Epidermal melanocyte (primary cell): ENCODE measurements around the gene PSG6.
"Not testable (repeated sequence)": the region's sequence is repeated elsewhere in the genome, so short reads cannot be mapped to it uniquely, and the experiment has no call there.

Experiments used
- DNase-seq: peaks from one replicate; pipeline ENCODE4 v3.0.0; 2011; ENCODE audit warnings: low spot score; ENCODE audit not compliant: insufficient read length

Gene PSG6

GRCh38 chr19:42911731-42912130 lies 6.0 kb downstream of the PSG6 start:
- not testable (repeated sequence) for DNase-seq

GRCh38 chr19:42906162-42906561 lies 11.5 kb downstream of the PSG6 start:
- not testable (repeated sequence) for DNase-seq

DNA sequence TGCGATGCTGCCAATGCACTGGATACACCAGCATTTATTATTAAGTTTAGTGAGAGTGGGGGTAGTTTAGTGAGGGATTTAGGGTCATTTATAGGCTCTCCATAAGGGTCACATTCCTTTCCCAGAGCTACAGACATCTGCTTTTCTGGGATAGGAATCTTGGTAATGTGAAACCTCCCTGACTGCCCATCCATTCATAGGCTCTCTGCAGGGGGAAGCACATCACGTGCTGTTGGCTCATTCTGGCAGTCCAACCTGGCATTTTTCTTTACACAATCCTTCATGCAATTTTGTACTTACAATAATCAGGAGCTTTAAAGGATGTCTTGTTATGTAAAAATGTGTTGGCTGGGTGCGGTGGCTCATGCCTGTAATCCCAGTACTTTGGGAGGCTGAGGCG lies 17.1 kb downstream of the PSG6 start:
- DNase-seq, result not testable (repeated sequence)

DNA sequence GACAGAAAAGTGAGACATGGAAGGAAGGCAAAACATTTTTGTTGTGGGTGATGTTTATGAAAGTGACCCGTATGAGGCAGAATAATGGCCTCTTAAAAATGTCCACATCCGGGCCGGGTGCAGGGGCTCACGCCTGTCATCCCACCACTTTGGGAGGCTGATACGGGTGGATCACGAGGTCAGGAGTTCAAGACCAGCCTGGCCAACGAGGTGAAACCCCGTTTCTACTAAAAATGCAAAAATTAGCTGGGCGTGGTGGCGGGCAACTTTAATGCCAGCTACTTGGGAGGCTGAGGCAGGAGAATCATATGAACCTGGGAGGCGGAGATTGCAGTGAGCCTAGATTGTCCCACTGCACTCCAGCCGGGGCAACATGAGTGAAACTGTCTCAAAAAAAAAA lies 18.0 kb downstream of the PSG6 start:
- not testable (repeated sequence) for DNase-seq

- not testable (repeated sequence) for DNase-seq
Measured at GRCh38 chr19:42899110-42899509, 18.6 kb downstream of the PSG6 start.

DNA sequence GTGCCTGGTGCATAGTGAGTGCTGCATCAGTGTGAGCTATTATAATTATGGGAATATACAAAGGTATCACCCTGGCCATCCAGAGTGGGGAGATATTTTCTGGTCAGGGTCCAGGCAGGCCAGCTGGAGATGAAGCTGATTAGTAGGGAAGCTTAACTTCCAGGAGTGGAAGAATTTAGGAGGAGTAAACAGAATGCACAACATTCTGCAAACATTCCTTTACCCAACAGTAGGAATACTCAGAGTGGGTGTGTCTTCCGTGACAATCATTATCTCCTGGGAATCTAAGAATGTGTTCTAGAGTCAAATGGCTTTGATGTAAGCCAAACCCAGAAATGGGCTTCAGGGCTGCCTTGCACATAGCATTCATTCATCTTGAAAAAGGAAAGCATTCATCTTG lies 19.0 kb downstream of the PSG6 start:
- DNase-seq, result not testable (repeated sequence)

DNA sequence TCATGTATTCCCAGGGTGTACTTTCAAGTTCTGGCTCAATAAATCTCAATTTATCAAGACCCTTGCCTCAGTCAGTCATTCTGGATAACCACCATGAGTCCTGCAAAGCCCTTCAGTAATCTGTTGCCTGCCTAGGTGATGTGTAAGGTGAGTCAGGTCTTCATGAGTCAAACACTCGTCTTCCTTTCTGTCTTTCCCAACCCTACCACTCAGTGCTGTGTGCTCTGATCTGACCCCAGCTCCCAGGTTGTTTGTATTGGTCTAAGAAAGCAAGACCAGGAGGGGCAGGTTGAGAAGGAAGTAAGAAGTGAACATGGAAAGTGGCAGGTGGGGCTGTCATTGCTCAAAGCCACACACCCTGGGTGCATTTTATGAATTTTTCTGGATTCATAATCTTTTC lies 20.0 kb downstream of the PSG6 start:
- DNase-seq, result not testable (repeated sequence)

DNA sequence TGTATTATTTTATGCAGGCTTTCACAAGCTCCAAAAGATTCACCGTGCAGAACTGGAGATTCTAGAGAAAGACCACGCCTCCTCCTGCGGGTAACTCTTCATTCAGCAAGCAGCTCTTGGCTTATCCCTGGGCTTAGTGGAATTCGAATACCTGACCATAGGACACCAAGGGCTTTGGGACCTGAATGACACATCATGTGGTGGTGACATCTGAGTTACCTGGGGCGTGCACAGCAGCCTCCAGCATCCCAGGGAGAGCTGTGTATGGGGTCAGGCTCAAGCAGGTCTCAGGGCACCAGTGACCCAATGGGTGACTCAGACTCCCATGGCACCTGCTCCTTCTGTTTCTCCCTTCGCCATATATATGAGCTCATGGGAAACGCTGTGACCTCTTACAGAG lies 27.2 kb downstream of the PSG6 start:
- DNase-seq, result not testable (repeated sequence)

- not testable (repeated sequence) for DNase-seq
Measured at GRCh38 chr19:42887876-42888445, 29.7 kb downstream of the PSG6 start.

GRCh38 chr19:42882730-42883129 lies 35.0 kb downstream of the PSG6 start:
- not testable (repeated sequence) for DNase-seq

- not testable (repeated sequence) for DNase-seq
Measured at GRCh38 chr19:42882010-42882409, 35.7 kb downstream of the PSG6 start.

DNA sequence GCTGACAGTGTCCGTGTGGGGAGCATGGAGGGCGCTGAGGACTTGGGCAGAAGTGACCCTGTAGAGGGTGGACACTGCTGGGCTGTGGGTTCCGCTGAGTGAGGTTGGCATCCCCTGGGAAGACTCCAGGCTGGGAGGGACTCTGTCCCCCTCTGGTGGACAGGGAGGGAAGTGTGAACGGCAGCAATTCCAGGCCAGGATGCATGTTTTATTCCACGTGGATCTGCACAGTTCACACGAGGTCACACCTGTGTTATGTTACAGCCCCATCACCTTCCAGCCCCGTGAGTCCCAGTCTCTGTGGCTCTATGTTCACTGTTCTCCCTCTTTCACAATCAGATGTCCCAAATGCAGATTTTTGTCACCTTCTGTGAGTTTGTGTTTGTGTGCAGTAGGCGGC lies 36.4 kb downstream of the PSG6 start:
- not testable (repeated sequence) for DNase-seq

DNA sequence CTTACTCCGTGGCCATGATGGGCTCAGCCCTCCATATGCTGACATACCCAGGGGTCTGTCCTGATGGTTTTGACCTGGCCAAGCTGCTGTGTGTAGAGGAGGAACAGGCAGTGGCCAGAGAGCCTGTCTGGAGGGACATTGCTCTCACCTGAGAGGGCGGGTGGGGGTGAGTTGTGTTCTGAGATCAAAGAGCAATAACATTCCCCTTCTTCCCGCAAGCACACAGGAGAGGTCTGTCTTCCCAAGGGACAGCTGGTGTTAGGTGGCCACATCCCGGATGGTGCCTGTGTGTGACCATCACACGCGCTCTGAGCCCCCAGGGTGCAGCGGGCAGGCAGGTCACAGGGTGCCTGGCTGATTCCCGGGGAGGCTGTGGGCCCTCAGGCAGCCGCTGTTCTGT lies 37.1 kb downstream of the PSG6 start:
- not testable (repeated sequence) for DNase-seq

- no peak for DNase-seq
Measured at GRCh38 chr19:42879613-42880012, 38.1 kb downstream of the PSG6 start, which contains the start of gene PSG1. Gene PSG1 (minus strand): TSS chr19:42879713. CDS start chr19:42879581, 132 bp downstream.

GRCh38 chr19:42876596-42876995 lies 41.1 kb downstream of the PSG6 start:
- DNase-seq, result not testable (repeated sequence)

DNA sequence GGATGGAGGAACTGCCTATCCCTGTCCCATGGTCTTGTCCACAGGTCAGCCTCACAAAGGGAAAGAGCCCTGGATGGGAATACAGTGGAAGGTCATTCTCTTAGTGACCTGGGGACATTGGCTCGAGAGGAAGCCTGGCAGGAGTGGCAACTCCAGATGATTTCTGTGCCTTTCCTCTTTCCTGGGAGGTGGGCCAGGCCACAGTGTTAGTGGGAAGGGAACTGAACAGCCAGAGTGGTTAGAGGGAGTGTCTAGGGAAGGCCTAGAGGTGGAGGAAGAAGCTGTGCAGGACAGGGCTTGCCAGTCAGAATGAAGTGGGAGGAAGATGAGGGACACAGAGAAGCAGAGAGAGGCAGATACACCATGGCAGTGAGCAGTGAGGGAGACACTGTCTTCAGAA lies 41.8 kb downstream of the PSG6 start:
- DNase-seq, result not testable (repeated sequence)

DNA sequence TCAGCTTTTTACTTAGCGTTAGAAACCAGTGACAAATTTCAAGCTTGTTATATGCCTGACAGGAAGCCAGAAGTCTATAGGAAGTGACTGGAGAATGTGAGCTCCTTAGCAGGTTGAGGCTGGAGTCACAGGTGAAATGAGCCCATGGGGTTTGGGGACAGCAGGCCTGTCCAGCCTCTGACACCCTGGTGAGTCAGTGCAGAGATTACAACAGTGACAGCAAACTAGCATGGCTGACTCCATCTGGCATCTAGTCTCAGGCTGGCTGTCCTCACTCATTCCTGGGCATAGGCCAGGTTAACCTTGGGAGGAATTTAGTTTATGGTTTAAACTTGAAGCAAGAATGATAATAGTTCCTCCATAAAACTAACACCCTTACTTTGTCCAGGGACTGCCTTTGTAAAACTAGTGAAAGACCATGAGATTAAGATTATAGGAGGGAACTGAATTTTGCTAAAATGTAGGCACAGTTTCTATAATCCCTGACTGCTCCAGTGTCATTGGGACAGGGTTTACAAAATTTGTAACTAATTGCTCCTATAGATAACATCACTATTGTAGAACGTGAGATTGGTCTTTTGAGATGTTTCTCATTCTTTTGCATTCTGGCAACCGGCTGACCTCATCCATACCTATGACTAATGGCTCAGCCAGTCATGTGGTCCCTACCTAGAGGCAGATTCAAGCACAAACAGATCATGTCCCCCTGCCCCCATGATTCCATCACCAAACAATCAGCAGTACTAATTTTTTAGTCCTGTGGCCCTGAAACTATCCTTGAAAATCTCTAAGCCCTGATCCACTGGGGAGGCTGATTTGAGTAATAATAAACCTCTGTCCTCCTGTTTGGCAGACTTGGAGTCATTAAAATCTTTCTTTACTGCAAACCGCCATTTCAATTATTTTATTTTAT lies 42.5 kb downstream of the PSG6 start:
- not testable (repeated sequence) for DNase-seq

DNA sequence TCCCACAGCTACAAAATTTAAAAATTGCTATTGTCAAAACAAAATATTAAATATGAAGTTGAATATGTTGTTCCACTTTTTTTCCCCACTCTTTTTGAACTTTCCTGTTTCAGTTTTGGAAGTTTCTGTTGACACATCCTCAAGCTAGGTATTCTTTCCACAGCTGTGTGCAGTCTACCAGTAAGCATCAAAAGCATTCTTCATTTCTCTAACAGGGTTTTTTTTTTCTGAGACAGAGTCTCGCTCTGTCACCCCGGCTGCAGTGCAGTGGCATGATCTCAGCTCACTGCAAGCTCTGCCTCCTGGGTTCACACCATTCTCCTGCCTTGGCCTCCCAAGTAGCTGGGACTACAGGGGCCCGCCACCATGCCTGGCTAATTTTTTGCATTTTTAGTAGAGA lies 43.6 kb downstream of the PSG6 start:
- DNase-seq, result not testable (repeated sequence)

DNA sequence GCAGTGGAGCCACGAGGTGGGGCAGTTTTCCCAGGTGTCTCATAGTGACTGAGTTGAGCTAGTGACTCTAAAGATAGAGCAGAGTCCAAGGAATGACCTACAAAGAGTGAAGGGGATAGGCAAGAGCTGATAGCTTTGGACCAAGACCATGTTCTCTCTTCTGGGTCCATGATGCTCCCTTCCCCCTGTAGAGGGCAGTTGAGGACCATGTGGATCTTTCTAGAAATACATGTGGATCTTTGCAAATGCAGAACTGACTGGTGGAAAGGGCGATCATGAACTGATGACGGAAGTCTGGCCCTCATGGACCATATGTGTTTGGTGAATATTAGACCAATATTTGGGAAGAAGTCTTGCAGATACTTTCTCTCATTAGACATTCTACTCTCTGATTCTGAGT lies 45.1 kb downstream of the PSG6 start:
- DNase-seq, result no peak

- no peak for DNase-seq
Measured at GRCh38 chr19:42857544-42857867, 60.2 kb downstream of the PSG6 start.

GRCh38 chr19:42856866-42857543 lies 60.7 kb downstream of the PSG6 start:
- not testable (repeated sequence) for DNase-seq

- not testable (repeated sequence) for DNase-seq
Measured at GRCh38 chr19:42854745-42855144, 62.9 kb downstream of the PSG6 start.
